Measurements from ENCODE around the gene NCOA5.

Gene NCOA5

GRCh38 chr20:46056970-46057855 lies 32.5 kb downstream of the NCOA5 start:
- Mint-ChIP-seq H3K27ac (no peak overlapping the region), H3K27me3 (ENCODE audit: low read depth) (peaks cover 30% of the 10 kb centered on the region), H3K36me3 (ENCODE audit: low read depth) (peaks cover 22% of the 10 kb centered on the region), H3K4me1 (ENCODE audit: low read depth) (peaks cover 17% of the 10 kb centered on the region), H3K9me3 (no peaks in the 10 kb centered on the region), H3K4me3 (no peak overlapping the region)
- DNase-seq (ENCODE audit: low spot score), result no peak

DNA sequence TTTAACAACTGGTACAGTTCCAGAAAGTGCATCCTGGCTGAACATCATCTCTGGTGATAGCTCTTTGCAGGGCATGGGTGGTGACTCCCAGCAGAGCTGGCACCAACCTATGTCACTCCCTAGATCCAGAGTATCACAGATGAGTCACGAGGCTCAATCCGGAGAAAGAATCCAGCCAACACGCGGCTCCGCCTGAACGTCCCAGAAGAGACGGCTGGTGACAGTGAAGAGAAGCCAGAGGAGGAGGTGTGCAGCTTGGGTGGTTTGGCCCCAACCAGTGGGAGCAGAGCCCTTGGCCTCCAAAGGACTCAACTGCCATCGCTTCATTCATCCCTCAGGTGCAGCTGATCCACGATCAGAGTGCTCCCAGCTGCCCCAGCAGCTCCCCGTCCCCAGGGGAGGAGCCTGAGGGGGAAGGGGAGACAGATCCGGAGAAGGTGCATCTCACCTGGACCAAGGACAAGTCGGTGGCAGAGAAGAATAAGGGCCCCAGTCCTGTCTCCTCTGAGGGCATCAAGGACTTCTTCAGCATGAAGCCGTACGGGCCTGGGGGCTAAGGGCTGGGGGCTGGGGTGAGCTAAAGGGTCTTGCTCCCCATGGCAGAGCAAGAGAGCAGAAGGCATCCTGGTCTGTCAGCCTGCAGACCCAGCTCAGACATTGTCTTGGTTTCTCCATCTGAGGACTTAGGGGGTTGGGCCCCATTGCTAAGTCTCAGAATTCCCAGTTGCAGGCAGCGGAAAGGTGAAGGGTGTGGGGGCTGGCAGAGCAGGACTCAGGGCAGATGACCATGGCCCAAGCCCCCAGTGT lies 33.5 kb downstream of the NCOA5 start:
- peaks cover 30% of the 10 kb centered on the region for H3K27me3 Mint-ChIP-seq (ENCODE audit: low read depth)
- H3K4me1 Mint-ChIP-seq (ENCODE audit: low read depth), result peaks cover 15% of the 10 kb centered on the region
- DNase-seq (ENCODE audit: low spot score), result no peak
- H3K4me3 Mint-ChIP-seq, result no peak overlapping the region
- peak overlapping the region; percentile 35 for H3K27ac Mint-ChIP-seq
- no peaks in the 10 kb centered on the region for H3K9me3 Mint-ChIP-seq
- H3K36me3 Mint-ChIP-seq (ENCODE audit: low read depth), result peaks cover 12% of the 10 kb centered on the region

DNA sequence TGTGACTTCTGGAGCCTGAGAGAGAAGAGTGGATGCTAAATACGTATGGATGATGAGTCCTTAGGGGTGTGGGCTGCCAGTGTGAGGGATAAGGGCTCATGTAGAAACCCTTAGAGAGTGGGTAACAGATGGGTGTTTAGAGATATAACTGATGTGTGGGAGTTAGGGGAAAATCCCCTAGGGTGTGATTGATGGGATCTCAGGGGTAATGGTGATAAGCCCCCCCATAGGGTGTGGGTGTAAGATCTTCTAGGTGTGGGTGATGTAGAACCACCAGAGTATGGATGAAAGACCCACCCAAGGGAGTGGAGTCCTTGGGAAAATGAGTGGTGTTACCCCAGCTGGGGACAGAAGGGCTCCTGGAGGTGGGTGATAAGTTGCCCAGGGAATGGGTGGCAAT lies 34.5 kb downstream of the NCOA5 start:
- Mint-ChIP-seq H3K4me3 (no peak overlapping the region), H3K4me1 (ENCODE audit: low read depth) (peaks cover 6% of the 10 kb centered on the region), H3K27ac (no peak overlapping the region), H3K36me3 (ENCODE audit: low read depth) (peaks cover 5% of the 10 kb centered on the region), H3K27me3 (ENCODE audit: low read depth) (peaks cover 30% of the 10 kb centered on the region), H3K9me3 (no peaks in the 10 kb centered on the region)
- no peak for DNase-seq (ENCODE audit: low spot score)

DNA sequence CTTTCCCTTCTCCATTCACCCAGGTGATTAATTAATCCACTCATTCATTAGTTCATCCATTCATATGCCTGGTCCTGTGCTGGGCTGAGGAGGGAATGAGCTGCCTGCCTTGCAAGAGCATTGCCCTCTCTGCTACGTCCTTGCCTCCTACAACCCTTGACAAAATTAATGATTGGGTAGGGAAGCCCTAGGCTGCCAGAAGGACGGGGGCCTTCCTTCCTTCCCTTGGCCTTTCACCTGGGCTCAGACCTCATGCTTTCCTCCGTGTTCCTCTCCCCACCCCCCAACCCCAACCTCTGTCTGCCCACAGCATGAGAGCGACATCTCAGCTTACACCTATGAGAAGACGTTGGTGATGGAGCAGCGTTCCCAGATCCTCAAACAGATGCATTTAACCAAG lies 35.2 kb downstream of the NCOA5 start:
- H3K36me3 Mint-ChIP-seq (ENCODE audit: low read depth), result peaks cover 1% of the 10 kb centered on the region

GRCh38 chr20:46053416-46053815 lies 36.3 kb downstream of the NCOA5 start:
- DNase-seq (ENCODE audit: low spot score), result no peak
- no peaks in the 10 kb centered on the region for H3K9me3 Mint-ChIP-seq
- H3K4me3 Mint-ChIP-seq, result no peak overlapping the region
- peaks cover 1% of the 10 kb centered on the region for H3K36me3 Mint-ChIP-seq (ENCODE audit: low read depth)
- peaks cover 27% of the 10 kb centered on the region for H3K27me3 Mint-ChIP-seq (ENCODE audit: low read depth)
- no peaks in the 10 kb centered on the region for H3K4me1 Mint-ChIP-seq (ENCODE audit: low read depth)
- H3K27ac Mint-ChIP-seq, result no peak overlapping the region

More for the DNA sequence above, 35.2 kb downstream of the NCOA5 start:
- Mint-ChIP-seq H3K27me3 (ENCODE audit: low read depth) (peaks cover 32% of the 10 kb centered on the region), H3K4me3 (no peak overlapping the region), H3K9me3 (no peaks in the 10 kb centered on the region), H3K27ac (no peak overlapping the region), H3K4me1 (ENCODE audit: low read depth) (peaks cover under 1% of the 10 kb centered on the region)
- no peak for DNase-seq (ENCODE audit: low spot score)

- Mint-ChIP-seq H3K9me3 (no peaks in the 10 kb centered on the region), H3K4me1 (ENCODE audit: low read depth) (no peaks in the 10 kb centered on the region), H3K36me3 (ENCODE audit: low read depth) (peaks cover 1% of the 10 kb centered on the region), H3K27me3 (ENCODE audit: low read depth) (peaks cover 15% of the 10 kb centered on the region), H3K27ac (no peak overlapping the region), H3K4me3 (no peak overlapping the region)
- DNase-seq (ENCODE audit: low spot score), result no peak
Observed at GRCh38 chr20:46051556-46052308, 38.0 kb downstream of the NCOA5 start.

DNA sequence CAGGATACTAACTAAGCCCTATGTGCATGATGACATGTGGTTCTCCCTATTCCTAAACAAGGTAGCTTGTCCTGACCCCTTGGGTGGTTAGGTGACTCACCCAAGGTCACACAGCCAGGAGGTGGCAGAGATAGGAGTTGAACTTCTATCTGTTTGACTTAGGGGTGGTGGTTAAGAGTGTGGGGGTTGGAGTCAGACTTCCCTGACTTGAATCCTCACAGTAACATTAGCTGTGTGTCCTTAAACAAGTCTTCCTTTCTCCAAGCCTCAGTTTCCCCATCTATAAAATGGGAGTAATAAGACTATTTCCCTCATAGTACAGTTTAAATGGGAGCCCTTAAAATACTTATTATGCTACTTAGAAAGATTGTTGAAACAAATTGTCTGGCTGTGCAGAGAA lies 38.9 kb downstream of the NCOA5 start:
- H3K27me3 Mint-ChIP-seq (ENCODE audit: low read depth), result peaks cover 10% of the 10 kb centered on the region
- H3K4me1 Mint-ChIP-seq (ENCODE audit: low read depth), result no peaks in the 10 kb centered on the region
- H3K36me3 Mint-ChIP-seq (ENCODE audit: low read depth), result no peaks in the 10 kb centered on the region
- no peak overlapping the region for H3K27ac Mint-ChIP-seq
- no peaks in the 10 kb centered on the region for H3K9me3 Mint-ChIP-seq
- DNase-seq (ENCODE audit: low spot score), result no peak
- no peak overlapping the region for H3K4me3 Mint-ChIP-seq

GRCh38 chr20:46050444-46050843 lies 39.3 kb downstream of the NCOA5 start:
- DNase-seq (ENCODE audit: low spot score), result no peak
- H3K4me1 Mint-ChIP-seq (ENCODE audit: low read depth), result no peaks in the 10 kb centered on the region
- H3K27me3 Mint-ChIP-seq (ENCODE audit: low read depth), result peaks cover 6% of the 10 kb centered on the region
- no peaks in the 10 kb centered on the region for H3K9me3 Mint-ChIP-seq
- no peaks in the 10 kb centered on the region for H3K36me3 Mint-ChIP-seq (ENCODE audit: low read depth)
- H3K27ac Mint-ChIP-seq, result no peak overlapping the region
- H3K4me3 Mint-ChIP-seq, result no peak overlapping the region

- H3K36me3 Mint-ChIP-seq (ENCODE audit: low read depth), result no peaks in the 10 kb centered on the region
- H3K4me1 Mint-ChIP-seq (ENCODE audit: low read depth), result no peaks in the 10 kb centered on the region
- H3K4me3 Mint-ChIP-seq, result no peak overlapping the region
- no peaks in the 10 kb centered on the region for H3K9me3 Mint-ChIP-seq
- H3K27me3 Mint-ChIP-seq (ENCODE audit: low read depth), result peaks cover 2% of the 10 kb centered on the region
- H3K27ac Mint-ChIP-seq, result no peak overlapping the region
- DNase-seq (ENCODE audit: low spot score), result no peak
Observed at GRCh38 chr20:46049815-46050214, 39.9 kb downstream of the NCOA5 start.

DNA sequence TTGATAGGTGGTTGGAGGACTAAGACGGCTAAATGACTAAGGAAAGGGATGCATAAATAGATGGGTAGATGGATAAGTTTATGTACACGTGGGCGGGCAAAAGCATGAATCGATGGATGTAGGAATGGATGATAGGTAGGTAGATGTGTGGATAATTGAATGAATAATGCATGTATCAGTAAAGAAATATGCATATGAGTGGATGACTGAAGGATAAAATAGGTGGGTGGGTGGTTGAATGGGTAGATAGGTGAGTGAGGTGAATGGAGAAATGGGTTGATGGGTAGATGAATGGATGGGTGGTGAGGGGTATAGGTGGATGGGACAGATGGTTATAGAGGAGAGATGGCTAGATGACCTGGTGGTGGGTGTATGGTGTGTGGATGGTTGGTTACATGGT lies 40.6 kb downstream of the NCOA5 start:
- H3K27ac Mint-ChIP-seq, result no peak overlapping the region
- H3K36me3 Mint-ChIP-seq (ENCODE audit: low read depth), result no peaks in the 10 kb centered on the region
- DNase-seq (ENCODE audit: low spot score), result no peak
- H3K4me1 Mint-ChIP-seq (ENCODE audit: low read depth), result no peaks in the 10 kb centered on the region
- H3K4me3 Mint-ChIP-seq, result no peak overlapping the region
- no peaks in the 10 kb centered on the region for H3K9me3 Mint-ChIP-seq
- H3K27me3 Mint-ChIP-seq (ENCODE audit: low read depth), result peaks cover 2% of the 10 kb centered on the region

- DNase-seq (ENCODE audit: low spot score), result no peak
- Mint-ChIP-seq H3K4me3 (no peak overlapping the region), H3K27me3 (ENCODE audit: low read depth) (peaks cover 7% of the 10 kb centered on the region), H3K36me3 (ENCODE audit: low read depth) (no peaks in the 10 kb centered on the region), H3K4me1 (ENCODE audit: low read depth) (no peaks in the 10 kb centered on the region), H3K27ac (no peak overlapping the region), H3K9me3 (no peaks in the 10 kb centered on the region)
Observed at GRCh38 chr20:46047821-46048220, 41.9 kb downstream of the NCOA5 start.

DNA sequence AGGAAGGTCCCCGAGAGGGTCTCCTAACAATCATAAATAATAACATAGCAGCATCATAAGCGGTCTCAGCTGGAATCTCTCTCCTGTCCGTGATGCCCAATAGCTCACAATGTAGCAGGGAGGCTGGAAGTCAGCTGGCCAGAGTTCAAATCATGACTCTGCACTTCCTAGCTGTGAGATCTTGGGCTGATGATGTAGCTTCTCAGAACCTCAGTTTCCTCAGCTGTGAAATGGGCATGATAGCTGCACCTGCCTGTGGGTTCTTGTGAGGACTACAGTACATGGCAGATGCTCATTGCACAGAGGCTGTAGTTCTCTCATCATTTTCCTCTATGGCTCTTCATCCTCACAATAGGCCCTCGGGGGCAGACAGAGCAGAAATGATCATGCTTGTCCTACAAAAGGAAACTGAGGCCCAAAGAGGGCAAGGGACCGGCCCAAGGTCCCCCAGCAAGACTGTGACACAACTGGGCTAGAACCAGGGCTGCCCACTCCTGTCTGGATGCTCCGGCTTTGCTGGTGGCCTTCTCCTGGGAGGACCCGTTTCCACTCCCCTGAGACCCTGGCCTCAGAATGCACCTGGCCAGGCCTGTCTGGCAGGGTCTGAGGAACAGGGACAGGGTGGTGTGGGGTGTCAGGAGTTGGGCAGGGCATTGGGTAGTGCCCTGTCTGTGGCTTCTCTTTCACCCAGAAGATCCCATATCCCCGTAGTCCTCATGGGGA lies 43.0 kb downstream of the NCOA5 start:
- no peak for DNase-seq (ENCODE audit: low spot score)
- no peaks in the 10 kb centered on the region for H3K4me1 Mint-ChIP-seq (ENCODE audit: low read depth)
- H3K4me3 Mint-ChIP-seq, result no peak overlapping the region
- peaks cover 7% of the 10 kb centered on the region for H3K27me3 Mint-ChIP-seq (ENCODE audit: low read depth)
- H3K27ac Mint-ChIP-seq, result no peak overlapping the region
- H3K9me3 Mint-ChIP-seq, result no peaks in the 10 kb centered on the region
- no peaks in the 10 kb centered on the region for H3K36me3 Mint-ChIP-seq (ENCODE audit: low read depth)

DNA sequence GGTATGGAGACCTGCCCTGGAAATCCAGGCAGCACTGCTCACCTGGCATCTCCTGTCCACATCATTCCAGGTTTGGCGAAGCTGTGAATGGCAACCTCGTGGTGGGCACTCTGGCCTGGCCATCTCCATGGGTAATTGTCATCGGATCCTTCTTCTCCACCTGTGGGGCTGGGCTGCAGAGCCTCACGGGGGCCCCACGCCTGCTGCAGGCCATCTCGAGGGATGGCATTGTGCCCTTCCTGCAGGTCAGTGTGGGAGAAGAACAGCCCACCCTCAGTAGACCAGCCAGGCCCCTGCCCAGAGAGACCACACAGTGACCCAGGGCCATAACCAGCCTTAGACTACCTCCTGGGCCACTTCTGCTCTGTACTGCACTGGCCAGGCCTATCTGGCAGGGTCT lies 44.9 kb downstream of the NCOA5 start:
- Mint-ChIP-seq H3K27ac (no peak overlapping the region), H3K4me1 (ENCODE audit: low read depth) (no peaks in the 10 kb centered on the region), H3K4me3 (no peak overlapping the region), H3K27me3 (ENCODE audit: low read depth) (peaks cover 5% of the 10 kb centered on the region), H3K9me3 (no peaks in the 10 kb centered on the region), H3K36me3 (ENCODE audit: low read depth) (no peaks in the 10 kb centered on the region)
- no peak for DNase-seq (ENCODE audit: low spot score)

Data from T-helper 2 cell treated with Interferon-gamma antibody and Interleukin-4, amounts not matched to agents 5 μg/mL and 100 μg/mL, for 36 hours (primary cell).